Transverse colon (tissue), 4 donors: ENCODE results near the gene CHGA.

Experiments
- POLR2A ChIP-seq: fragments of 450-650 bp; IDR thresholded peaks from one replicate; pipeline ENCODE4 v1.6.1; 2016; ENCODE audit warnings: antibody characterized with exemption, mild to moderate bottlenecking, moderate library complexity
- POLR2AphosphoS5 ChIP-seq, 3 donors: sonication (generic); formaldehyde crosslinking; IDR thresholded peaks; one replicate each; pipeline ENCODE4 v1.6.1; 2016; ENCODE audit warnings: antibody characterized with exemption in 3 of 3
- TF ChIP-seq, protein P1 (sequence below), 5 experiments: fragments of 200-600 bp in 3 of 5; fragments of 450-650 bp in 2 of 5; sonication (generic) in 3 of 5; IDR thresholded peaks; 1 replicate in 2 of 5; 2 replicates in 3 of 5; pipeline ENCODE4 v1.5.1; 2016 to 2017; ENCODE audit warnings: antibody characterized with exemption in 5 of 5, inconsistent platforms in 3 of 5, mild to moderate bottlenecking in 2 of 5, moderate library complexity in 1 of 5

DNA sequence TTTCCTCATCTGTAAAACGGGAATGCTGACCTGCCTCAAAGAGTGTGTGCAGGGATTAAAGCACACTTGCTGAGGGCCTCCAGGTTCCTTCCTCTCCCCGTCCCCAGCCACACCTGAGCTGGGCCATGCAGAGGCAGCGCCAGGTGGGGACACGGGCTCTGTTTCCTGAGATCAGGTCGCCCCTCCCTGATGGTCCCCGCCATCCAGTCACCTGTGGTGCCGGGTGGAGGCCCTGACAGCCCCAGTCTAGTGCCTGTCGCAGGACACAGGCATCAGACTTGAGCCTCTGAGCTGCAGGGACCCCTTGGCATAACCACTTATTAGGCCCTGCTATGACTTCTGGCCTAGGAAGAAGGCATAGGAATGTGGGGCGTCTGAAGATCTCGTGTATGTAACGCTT, 12.5 kb downstream of the CHGA start:
- TF ChIP-seq, protein P1, sequence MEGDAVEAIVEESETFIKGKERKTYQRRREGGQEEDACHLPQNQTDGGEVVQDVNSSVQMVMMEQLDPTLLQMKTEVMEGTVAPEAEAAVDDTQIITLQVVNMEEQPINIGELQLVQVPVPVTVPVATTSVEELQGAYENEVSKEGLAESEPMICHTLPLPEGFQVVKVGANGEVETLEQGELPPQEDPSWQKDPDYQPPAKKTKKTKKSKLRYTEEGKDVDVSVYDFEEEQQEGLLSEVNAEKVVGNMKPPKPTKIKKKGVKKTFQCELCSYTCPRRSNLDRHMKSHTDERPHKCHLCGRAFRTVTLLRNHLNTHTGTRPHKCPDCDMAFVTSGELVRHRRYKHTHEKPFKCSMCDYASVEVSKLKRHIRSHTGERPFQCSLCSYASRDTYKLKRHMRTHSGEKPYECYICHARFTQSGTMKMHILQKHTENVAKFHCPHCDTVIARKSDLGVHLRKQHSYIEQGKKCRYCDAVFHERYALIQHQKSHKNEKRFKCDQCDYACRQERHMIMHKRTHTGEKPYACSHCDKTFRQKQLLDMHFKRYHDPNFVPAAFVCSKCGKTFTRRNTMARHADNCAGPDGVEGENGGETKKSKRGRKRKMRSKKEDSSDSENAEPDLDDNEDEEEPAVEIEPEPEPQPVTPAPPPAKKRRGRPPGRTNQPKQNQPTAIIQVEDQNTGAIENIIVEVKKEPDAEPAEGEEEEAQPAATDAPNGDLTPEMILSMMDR (IDR thresholded peaks at IDR 0.05): no peak
- TF ChIP-seq POLR2A (no peak), POLR2AphosphoS5 (IDR thresholded peaks at IDR 0.05) (no peak)
